GM19467 (cell line): ENCODE data around the gene BTBD9.

Experiments
- ATAC-seq: cut with Tn5 transposase; IDR thresholded peaks from one replicate; pipeline ENCODE4 v1.9.1; 2021; ENCODE audit warnings: mild to moderate bottlenecking, moderate library complexity; ENCODE audit not compliant: unreplicated experiment

BTBD9 gene

DNA sequence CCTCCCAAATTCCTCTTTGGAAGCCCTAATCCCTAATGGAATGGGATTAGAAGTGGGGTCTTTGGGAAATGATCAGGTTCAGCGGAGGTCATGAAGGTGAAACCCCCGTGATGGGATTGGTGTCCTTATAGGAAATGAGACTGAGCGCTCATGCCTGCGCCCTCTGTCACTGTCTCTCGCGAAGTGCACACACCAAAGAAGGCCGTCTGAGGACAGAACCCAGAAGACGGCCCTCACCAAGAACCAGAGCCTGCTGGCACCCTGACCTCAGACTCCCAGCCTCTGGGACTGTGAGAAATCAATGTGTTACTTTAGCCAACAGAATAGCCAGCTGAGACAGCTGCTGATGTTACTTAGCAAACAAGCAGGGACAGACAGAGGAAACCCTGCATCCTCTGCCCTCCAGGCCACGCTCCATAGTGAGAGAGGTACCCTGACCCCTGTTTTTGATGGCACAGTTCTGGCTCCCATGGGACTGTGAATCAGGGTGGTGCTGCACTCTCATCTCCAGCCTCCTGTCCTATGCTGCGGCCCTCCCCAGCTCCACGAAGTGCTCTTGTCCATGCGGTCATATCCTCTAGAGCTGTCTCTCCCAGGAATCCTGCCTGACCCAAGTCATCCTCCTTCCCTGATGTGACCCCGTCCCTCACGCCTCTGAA, 450.9 kb downstream of the BTBD9 start:
- ATAC-seq = no peak

DNA sequence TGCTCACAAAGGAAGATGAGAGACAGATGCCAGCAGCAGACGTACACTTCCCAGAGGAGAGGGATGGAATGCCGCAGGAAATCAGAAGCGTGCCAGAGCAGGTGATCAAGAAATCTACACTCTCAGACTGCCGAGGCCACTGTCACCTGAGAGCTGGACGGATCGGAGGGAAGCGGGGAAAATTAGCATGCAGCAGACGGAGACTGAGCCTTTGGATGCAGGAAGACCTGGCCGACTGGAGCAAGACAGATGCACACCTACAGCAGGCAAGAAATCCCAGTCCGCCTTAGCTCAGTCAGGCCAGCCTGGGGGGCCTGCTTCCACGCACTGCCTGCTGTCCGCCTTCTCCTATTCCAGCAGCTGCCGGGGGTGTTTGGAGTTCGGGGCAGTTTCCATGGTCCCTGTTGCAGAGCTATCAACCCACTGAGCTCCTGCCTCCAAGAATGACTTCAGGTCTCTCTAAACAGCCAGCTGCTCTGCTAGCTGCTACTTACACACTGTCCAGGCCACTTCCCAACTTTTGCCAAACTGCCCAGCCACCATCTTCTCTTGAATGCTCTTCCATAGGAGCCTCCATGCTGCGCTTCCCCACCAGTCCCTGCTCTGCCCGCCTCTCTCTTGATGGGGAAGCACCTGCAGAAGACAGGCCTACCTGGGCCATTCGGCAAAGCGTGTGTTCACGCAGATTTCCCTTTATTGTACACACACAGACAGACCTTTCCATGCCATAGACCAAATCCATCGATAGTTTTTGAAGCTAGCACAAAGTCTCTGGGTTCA, 451.7 kb downstream of the BTBD9 start:
- ATAC-seq = no peak

DNA sequence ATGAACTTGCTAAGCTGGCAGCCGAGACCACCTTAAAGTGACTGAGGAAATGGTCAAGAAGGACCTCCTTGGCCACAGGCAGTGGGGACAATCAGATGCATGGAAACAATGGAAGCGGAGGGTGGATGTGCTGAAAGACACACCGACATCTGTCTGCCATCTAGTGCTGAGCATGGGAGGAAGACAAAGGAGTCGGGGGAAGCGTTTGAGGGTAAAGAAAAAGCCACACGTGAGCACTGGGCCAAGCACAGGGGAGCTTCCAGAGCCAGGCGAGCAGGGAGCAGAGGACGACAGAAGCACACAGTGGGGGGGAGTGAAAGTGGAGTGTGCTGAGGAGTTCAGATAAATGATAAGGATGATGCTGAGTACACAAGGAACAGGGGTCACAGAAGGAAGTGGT, 452.4 kb downstream of the BTBD9 start:
- no peak for ATAC-seq

DNA sequence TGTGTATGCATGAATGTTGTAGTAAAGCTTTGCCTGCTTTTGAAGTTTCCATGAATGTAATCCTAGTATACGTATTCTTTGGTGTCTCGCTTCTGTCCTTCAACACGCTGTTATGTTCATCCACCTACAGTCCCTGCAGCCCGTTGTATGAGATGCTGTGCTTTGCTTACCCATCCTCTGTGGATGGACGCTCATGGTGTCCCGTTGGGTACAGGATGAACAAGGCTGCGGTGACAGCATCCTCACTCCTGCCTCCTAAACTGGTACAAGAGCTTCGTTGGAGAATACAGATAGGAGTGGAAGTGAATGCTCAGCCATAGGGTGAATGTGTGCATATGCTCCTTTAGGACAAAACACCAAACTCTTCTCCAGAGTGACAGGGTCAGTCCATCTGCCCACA, 454.0 kb downstream of the BTBD9 start:
- ATAC-seq = no peak

DNA sequence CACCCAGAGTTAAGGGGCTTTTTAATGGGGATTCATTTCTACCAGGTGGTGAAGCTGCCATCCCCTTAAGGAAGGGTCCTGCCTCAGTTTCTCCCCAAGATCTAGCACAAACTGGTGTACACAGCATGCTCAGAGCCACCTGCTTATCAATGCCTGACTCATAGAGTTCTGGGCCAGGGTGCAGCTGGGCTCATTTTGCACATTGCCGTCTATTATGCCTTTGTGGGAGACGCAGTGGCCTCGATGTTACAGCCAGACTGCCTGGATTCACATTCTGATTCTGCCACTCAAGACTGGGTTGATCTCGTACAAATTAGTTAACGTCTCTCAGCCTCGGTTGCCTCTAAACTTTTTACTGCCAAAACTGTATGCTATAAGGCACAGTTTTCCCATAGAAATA, 454.5 kb downstream of the BTBD9 start:
- no peak for ATAC-seq

DNA sequence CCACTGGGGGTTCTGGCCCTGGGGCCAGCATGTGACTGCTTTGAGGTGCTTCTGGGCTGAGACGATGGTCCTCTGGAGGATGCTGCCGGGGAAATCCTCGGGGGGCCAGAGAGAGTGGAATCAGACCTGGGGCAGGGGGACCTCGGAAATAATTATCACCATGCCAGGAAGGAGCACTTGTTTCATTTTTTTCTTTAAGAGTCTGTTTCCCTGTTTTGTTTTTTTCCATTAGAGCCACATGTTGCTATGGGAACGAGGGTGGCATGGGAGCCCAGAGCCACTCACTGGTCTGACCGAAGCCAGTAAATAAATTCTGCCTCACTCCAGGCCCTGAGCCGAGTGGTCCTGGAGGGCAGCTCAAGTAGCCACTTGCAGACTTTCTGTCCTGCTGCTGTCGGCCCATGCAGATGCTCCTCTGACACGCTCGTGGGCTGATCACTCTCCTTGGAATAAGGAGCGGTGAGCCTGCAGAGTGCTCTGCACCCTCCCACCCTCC, 455.1 kb downstream of the BTBD9 start:
- ATAC-seq = no peak

DNA sequence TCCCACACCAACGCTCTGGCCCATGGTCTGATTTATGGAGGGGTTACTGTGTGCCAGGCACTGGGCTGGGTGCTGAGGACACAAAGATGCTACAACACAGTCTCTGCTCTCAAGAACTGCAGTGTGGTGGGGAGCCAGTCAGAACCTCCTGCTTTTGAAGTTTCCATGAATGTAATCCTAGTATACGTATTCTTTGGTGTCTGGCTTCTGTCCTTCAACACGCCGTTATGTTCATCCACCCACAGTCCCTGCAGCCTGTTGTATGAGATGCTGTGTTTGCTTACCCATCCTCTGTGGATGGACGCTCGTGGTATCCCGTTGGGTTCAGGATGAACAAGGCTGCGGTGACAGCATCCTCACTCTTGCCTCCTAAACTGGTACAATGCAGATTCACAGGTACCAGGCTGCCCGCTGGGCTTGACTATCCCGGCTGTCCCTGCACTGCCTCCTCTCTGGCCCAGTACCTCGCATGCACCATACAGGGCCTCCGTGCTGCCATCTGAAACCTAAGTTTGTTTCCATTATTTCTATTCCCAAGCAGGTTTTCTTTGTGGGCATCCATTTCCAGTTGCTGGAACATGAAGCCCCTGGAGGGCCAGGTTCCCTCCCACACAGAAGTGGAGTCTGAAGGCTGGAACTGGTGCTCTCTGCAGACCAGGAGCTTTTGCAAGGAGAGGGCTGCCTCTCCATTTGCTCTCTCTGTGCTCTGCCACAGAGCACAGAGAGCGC, 455.7 kb downstream of the BTBD9 start:
- ATAC-seq = no peak

DNA sequence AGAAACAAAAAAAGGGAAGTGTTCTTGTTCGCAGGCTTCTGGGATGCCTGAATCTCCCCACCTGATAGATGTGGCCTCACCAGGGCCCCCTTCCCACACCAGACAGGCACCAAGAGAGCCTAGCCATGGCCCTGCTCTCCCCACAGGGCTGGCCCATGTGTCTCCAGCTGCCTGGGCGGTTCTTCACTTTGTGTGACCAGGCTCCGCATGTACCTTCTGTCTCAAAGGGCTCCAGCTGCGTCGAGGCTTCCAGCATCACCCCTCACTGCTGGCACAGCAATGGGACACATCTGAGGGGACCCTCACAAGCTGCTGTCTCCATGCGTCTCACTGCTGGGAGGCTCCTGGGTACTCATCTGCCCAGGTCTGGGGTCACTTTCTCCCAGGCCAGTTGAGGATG, 457.3 kb downstream of the BTBD9 start:
- ATAC-seq = no peak

DNA sequence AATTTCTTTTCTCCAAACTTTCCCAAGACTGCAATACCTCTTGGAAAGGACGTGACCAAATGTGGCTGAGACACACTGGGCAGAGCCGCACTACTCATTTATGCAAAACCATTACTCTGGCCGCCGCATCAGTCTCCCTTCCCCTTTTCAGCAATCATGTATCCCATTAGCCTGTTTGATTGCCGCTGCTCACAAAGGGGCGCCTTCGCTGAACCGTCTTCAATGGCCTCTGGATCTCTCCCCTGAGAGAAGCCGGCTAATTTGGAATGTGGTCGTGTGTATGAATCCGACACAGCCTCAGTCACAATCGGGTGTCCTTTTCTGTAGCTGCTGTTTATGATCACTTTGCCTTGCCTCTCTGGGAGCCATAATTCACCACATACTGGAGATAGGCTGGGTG, 459.1 kb downstream of the BTBD9 start:
- no peak for ATAC-seq

DNA sequence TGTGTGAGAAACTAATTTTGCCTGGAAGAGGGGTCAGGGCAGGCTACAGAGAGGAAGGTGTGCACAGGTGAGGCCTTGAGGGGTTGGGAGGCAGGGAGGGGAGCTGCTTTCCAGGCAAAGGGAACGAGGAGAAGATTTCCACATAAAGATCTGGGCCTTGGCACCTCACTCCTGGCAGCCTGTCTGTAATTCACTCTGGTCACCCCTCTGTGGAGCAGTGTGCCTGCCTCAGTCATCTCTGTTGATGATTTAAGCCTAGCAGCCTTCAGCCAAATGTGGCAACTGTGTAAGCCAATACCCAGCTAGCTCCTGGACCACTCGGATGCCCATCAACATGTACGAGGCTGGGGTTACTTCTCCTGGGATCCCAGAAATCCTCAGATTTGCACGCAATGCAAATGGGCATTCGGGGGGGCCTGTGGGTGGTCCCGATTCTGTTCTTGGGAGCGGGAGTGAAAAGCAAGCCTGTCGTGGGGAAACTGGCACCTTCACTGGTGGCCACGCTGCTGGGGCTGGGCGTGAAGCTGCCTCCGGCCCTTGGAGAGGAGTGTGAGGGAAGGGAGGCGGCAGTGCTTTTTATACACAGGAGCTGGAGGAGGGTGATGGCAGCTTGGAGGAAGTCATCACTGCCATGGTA, 459.8 kb downstream of the BTBD9 start:
- ATAC-seq = no peak

DNA sequence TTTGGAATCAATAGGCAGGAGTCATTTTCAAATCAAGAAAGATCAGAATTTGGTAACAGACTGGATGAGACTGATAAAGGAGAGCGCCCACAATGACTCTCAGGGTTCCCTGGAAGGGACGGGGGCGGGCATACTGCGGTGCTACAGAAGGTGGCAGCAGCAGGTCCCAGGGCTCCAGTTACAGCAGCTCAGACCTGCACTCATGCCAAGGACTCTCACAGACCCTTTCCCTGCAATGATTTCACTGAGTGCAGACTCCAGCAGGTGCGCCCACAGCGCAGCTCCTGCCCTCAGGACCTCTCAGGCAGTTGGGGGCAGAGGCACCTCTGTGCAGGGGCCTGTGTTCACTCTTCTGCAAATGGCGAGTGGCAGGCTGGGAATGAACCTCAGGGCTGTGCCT, 460.4 kb downstream of the BTBD9 start:
- ATAC-seq = no peak

DNA sequence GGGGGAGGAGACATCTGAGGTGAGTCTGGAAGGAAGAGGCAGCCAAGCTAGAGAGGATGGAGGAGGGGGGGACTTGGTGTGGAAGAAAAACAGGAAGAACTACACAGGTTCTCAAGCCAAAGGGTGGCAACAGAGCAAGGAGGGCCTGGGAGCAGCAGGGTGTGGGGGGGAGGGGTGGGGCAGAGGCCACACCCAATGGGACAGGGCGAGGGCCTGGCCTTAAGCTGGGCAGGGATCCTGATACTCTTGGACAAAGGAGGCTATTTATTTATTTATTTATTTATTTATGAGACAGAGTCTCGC, 461.2 kb downstream of the BTBD9 start:
- ATAC-seq = no peak

DNA sequence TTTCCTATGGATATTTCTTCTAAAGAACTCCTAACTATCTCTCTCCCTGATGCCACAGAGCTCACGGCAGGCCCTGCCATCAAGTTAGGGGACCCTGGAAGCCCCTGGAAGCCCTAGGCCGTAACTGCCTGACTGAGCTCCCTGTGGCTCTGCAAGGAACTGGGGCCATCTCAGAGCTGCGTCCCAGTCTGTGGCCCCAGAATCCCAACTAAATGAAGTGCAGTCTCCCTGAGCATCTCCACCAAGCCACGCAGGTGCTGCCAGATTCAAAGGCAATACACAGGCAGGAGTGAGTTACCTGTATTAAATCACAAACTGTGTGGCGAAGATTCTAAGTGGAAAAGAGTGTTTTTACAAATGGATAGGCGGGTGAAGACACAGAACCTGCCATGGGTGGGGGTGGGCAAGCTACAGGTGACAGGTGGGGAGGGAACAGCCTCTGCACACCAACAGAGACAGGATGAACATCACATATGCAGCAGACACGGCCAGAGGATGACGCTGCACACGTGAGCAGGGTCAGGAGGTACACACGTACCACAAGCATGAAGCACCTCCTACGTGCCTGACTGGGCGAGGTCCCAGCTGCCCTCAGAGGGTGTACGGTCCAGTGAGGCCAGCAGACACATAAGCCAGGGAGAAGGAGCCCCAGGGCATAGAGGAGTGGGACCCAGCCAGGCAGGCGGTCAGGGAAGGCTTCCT, 461.7 kb downstream of the BTBD9 start:
- ATAC-seq = no peak

DNA sequence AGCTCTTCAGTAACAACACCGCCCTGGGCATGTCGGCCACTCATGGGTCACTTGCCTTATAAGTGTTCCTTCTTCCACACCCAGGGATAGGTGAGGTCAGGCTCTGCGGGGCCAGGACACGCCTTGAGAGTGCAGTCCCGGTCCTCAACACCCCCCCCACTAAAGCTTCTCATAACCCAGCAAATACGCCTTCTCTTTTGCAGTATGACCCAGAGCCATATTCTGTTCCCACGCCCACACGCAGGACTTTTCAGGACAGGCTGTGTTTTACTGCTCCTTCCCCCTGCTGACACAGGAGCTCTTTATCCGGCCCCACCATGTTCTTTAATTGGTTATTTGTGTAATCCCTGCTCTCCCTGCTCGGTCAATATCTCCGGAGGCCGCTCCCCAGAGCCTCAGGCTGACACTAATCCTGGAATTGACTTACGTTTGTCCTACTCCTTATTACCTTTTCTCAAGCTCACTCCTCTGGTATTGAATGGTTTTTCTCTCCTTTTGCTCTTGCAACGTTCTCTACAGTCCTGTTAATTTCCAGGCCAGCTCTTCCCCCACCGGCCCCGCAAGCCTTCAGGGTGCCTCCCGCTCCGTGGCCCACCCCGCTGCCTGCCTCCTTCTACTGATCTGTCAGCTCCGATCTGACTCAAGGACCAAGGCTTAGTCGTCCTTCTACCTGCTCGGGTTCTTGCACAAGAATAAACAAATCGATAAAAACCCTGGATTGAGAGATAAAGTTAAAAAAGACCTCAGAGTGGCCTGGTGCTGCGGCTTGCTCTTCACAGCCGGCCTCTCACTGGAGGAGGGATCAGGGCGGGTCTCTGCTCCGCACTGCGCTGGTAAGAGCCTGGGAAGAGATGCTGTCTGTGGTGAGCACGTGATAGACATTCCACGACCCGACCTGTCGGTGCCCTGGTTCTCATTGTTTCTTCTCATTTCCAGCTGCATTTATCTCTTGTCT, 462.7 kb downstream of the BTBD9 start:
- no peak for ATAC-seq

DNA sequence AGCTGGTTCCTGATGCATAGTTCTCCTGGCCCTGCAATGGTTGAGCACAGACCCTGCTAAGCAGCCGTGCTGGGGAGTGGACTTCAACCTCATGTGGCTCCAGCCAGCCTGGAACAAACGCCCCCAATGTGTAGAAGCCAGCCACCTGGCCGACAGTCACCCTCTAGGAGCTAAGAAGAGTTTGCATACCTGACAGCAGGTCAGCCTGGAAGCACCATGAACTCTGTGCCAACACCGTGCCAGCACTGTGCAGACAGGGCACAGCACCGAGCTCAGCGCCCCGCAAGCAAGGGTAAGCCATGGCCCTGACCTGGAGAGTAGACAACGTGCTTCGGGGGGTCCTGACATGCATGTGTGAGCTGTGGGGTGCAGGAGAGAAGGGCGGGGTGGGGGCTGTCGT, 463.9 kb downstream of the BTBD9 start:
- no peak for ATAC-seq

DNA sequence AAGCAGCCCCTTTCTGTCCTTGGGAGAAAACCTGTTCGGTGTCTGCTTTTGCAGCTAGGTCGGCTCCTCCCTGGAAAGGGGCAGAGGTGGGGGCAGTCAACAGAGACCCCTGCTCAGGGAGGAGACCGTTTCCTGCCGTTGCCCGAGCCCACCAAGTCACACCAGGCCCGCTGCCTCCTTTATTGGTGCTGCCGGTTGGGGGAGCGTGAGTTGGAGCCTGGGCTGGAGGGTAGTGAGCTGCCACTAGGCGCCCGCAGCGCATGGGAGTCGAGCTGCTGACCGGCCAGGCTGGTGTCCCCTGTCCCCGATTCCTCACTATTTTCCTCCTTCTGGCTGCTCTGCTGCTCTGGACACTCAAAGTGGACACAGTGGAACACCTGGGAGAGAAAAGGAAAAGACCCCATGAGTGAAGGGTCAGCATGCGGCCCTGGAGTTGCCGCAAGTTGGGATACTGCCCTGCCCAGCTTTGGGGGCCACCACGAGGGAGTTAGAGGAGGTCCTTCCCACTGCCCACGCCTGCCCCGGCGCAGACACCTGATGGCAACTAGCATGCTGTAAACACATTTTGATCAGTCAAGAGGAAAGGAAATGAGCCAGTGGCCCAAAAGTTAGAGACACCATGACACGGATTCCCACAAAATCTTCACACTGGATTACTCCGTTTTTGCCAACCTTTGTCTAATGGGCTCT, 464.8 kb downstream of the BTBD9 start:
- no peak for ATAC-seq

DNA sequence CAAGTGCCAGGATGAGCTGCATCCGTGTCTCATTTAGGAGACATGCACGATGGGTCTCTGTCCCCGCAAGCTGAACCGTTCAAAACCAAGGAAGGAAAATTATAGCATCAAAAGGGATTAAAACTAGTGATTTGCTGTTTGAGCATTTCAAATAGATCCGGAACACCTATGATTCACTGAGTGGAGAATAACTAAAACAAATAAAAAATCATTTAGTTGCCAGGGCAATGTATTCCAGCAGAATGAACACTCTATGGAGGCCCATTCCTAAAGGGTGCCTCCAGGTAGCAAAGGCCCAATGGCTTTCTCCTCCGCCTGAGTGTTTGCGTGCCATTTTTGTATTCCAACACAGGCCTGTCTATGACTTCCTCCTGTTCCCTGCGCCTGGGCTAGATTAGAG, 465.4 kb downstream of the BTBD9 start:
- ATAC-seq = no peak

DNA sequence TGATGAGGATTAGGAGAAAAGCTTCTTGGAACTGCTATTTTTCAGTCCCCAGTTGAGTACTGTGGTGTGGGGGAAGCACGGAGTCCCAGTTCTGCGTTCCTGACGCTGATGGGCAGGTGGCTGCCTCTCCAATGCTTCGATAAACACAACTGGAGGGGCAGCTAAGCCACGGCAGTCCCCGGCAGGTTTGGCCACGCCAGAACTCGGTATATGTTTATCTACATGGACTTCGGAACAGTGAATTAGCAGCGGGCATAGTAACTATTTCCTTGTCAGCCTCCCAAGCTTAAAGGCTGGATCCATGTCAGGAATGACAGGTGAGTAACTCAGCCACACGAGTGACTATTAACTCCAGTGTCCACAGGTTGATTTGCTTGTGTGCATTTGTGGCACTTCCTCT, 465.8 kb downstream of the BTBD9 start:
- ATAC-seq = no peak

DNA sequence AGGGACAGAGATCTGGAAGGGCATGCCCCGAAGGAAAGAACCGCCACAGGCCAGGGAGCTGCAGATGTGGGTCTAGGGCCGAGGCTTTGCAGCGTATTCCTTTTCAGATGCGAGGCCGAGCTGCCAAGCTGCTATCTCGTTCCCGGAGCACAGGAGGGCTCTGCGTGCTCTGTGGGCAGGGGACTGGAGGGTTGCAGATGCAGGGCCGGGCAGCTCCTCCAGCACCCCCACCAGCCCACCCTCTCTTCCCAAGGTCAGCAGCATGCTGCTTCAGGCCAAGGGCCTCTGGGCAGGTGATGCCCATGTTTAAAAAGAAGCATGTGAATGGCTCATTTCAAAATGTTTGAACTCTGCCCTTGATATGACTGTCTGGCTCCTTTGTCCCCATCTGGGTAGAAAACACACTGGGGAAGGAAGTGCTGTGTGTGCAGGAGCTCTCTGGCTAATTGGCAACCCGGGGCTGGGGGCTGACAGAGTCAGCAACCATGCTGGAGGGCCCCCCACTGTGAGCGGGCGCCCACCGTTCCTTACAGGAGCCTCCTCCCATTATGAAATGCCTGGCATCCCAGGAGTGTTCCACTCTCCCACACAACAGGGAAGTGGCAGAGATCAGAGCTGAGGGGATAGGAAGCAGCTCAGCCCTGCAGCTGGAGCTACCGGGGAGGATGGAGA, 466.9 kb downstream of the BTBD9 start:
- no peak for ATAC-seq
